OCI-LY1 (cell line): ENCODE data around the gene FRMD1.
"Not testable (repeated sequence)": the region's sequence is repeated elsewhere in the genome, so short reads cannot be mapped to it uniquely, and the experiment has no call there.

ENCODE experiments used
- H2AFZ ChIP-seq: fragments of 200-600 bp; sonication (generic), shearing (Covaris generic); 2 replicates; pipeline ENCODE4 v1.6.0; 2014; ENCODE audit warnings: antibody characterized with exemption, mild to moderate bottlenecking, low read length
- H3F3A ChIP-seq: fragments of 200-600 bp; sonication (generic), shearing (Covaris generic); 2 replicates; pipeline ENCODE4 v1.6.0; 2014; ENCODE audit warnings: mild to moderate bottlenecking, antibody characterized with exemption, low read length, moderate library complexity; ENCODE audit not compliant: insufficient read depth
- H3K27ac ChIP-seq: fragments of 200-600 bp; sonication (generic); 2 replicates; pipeline ENCODE4 v1.5.1; 2014; ENCODE audit warnings: low read length, mixed run types, mild to moderate bottlenecking, low read depth; ENCODE audit not compliant: poor library complexity, severe bottlenecking
- H3K27me3 ChIP-seq: fragments of 200-600 bp; sonication (generic); 2 replicates; pipeline ENCODE4 v1.6.0; 2014; ENCODE audit warnings: antibody characterized with exemption, mild to moderate bottlenecking, low read length, moderate library complexity; ENCODE audit not compliant: insufficient read depth
- H3K36me3 ChIP-seq: fragments of 200-600 bp; sonication (generic); 2 replicates; pipeline ENCODE4 v1.6.1; 2014; ENCODE audit warnings: mild to moderate bottlenecking, antibody characterized with exemption, low read length, moderate library complexity, mixed read lengths; ENCODE audit not compliant: insufficient read depth
- H3K4me1 ChIP-seq: fragments of 200-600 bp; sonication (generic); 2 replicates; pipeline ENCODE4 v1.5.1; 2014; ENCODE audit warnings: mild to moderate bottlenecking, low read length, moderate library complexity; ENCODE audit not compliant: insufficient read depth, severe bottlenecking
- H3K4me2 ChIP-seq: fragments of 200-600 bp; sonication (generic), shearing (Covaris generic); 2 replicates; pipeline ENCODE4 v1.6.1; 2014; ENCODE audit warnings: low read length
- H3K4me3 ChIP-seq: fragments of 200-600 bp; sonication (generic); 2 replicates; pipeline ENCODE4 v1.5.1; 2014; ENCODE audit warnings: low read length, low read depth, mild to moderate bottlenecking, mixed read lengths; ENCODE audit not compliant: poor library complexity, severe bottlenecking
- H3K79me2 ChIP-seq: fragments of 200-600 bp; shearing (Covaris generic); 2 replicates; pipeline ENCODE4 v1.6.1; 2016; ENCODE audit warnings: mixed run types, low read length, mixed read lengths; ENCODE audit not compliant: insufficient read depth
- H3K9ac ChIP-seq: fragments of 200-600 bp; sonication (generic), shearing (Covaris generic); 2 replicates; pipeline ENCODE4 v1.6.1; 2014; ENCODE audit warnings: mild to moderate bottlenecking, low read length, mixed read lengths
- H3K9me2 ChIP-seq: fragments of 200-600 bp; sonication (generic), shearing (Covaris generic); 2 replicates; pipeline ENCODE4 v1.6.1; 2014; ENCODE audit warnings: low read depth, mild to moderate bottlenecking, low read length, mixed read lengths
- H3K9me3 ChIP-seq: fragments of 200-600 bp; shearing (Covaris generic); 2 replicates; pipeline ENCODE4 v1.6.1; 2014; ENCODE audit warnings: low read length, mixed read lengths
- H4K20me1 ChIP-seq: fragments of 200-600 bp; sonication (generic), shearing (Covaris generic); 2 replicates; pipeline ENCODE4 v1.6.0; 2016; ENCODE audit warnings: mild to moderate bottlenecking, low read length; ENCODE audit not compliant: insufficient read depth
- CTCF ChIP-seq: fragments of 200-600 bp; sonication (generic), shearing (Covaris generic); IDR thresholded peaks from 2 replicates; pipeline ENCODE4 v1.5.1; 2017; ENCODE audit warnings: mild to moderate bottlenecking, antibody characterized with exemption, low read length, moderate library complexity, mixed read lengths
- EZH2 ChIP-seq: fragments of 200-600 bp; sonication (generic), shearing (Covaris generic); IDR thresholded peaks from 2 replicates; pipeline ENCODE4 v1.8.0; 2017; ENCODE audit warnings: borderline replicate concordance, mixed run types, mild to moderate bottlenecking, antibody characterized with exemption, low read length, moderate library complexity, mixed read lengths

FRMD1 gene

GRCh38 chr6:168081858-168082546, 3.0 kb upstream of the FRMD1 start:
- Histone ChIP-seq H2AFZ (no peak overlapping the region), H3K36me3 (no peaks in the 10 kb centered on the region), H3K9me2 (no peaks in the 10 kb centered on the region), H4K20me1 (no peaks in the 10 kb centered on the region), H3K4me3 (no peak overlapping the region), H3K4me2 (no peak overlapping the region), H3F3A (no peaks in the 10 kb centered on the region), H3K27me3 (no peaks in the 10 kb centered on the region), H3K9me3 (no peaks in the 10 kb centered on the region), H3K79me2 (no peaks in the 10 kb centered on the region), H3K4me1 (no peaks in the 10 kb centered on the region), H3K27ac (no peak overlapping the region), H3K9ac (no peak overlapping the region)
- no peak for TF ChIP-seq EZH2
- no peak for TF ChIP-seq CTCF

- no peaks in the 10 kb centered on the region for H3K79me2 ChIP-seq
- H3K4me1 ChIP-seq, result no peaks in the 10 kb centered on the region
- no peaks in the 10 kb centered on the region for H3K36me3 ChIP-seq
- no peak overlapping the region for H3K4me2 ChIP-seq
- H2AFZ ChIP-seq, result no peak overlapping the region
- no peaks in the 10 kb centered on the region for H3K9me3 ChIP-seq
- H3K27me3 ChIP-seq, result no peaks in the 10 kb centered on the region
- TF ChIP-seq CTCF (no peak), EZH2 (no peak)
- no peaks in the 10 kb centered on the region for H3K9me2 ChIP-seq
- no peaks in the 10 kb centered on the region for H4K20me1 ChIP-seq
- no peaks in the 10 kb centered on the region for H3F3A ChIP-seq
- no peak overlapping the region for H3K9ac ChIP-seq
- H3K4me3 ChIP-seq, result no peak overlapping the region
- no peak overlapping the region for H3K27ac ChIP-seq
Observed at GRCh38 chr6:168080393-168081077, 1.5 kb upstream of the FRMD1 start.

GRCh38 chr6:168078175-168078942, 653 bp downstream of the FRMD1 start:
- Histone ChIP-seq H3K9me2 (no peaks in the 10 kb centered on the region), H3F3A (no peaks in the 10 kb centered on the region), H2AFZ (no peak overlapping the region), H3K9me3 (no peaks in the 10 kb centered on the region), H3K4me1 (no peaks in the 10 kb centered on the region), H3K4me3 (no peak overlapping the region), H3K36me3 (no peaks in the 10 kb centered on the region), H4K20me1 (no peaks in the 10 kb centered on the region), H3K27me3 (no peaks in the 10 kb centered on the region), H3K9ac (no peak overlapping the region), H3K4me2 (no peak overlapping the region), H3K27ac (no peak overlapping the region), H3K79me2 (no peaks in the 10 kb centered on the region)
- TF ChIP-seq EZH2 (no peak), CTCF (no peak)

- not testable (repeated sequence) for H3K27me3 ChIP-seq, H3K36me3 ChIP-seq, H3K4me1 ChIP-seq, H3K27ac ChIP-seq, H3F3A ChIP-seq, H3K9me3 ChIP-seq, H3K4me2 ChIP-seq, H3K4me3 ChIP-seq, H3K79me2 ChIP-seq, H3K9me2 ChIP-seq, H4K20me1 ChIP-seq, H3K9ac ChIP-seq, H2AFZ ChIP-seq
Observed at GRCh38 chr6:168077401-168077800, 1.6 kb downstream of the FRMD1 start.
